Measurements from ENCODE around the gene TMEM175.

- no peak for TF ChIP-seq POLR2AphosphoS5 (IDR thresholded peaks at IDR 0.05; ENCODE audit: low read depth, low read length)
- TF ChIP-seq POLR2A (IDR thresholded peaks at IDR 0.05; ENCODE audit: low read depth, low read length): no peak
- TF ChIP-seq PAX5 (IDR thresholded peaks at IDR 0.05; ENCODE audit: insufficient read depth, low read length, severe bottlenecking): no peak
These were observed 13.2 kb downstream of the TMEM175 start for GRCh38 chr4:945274-946102.
